HepG2 (cell line): ENCODE measurements around the gene THOC6. TPM values are rescaled to one million over a fixed set of nuclear protein-coding genes. Genes with fewer than 3 reads are reported as not detected.

Experiments used
- FOSL2 ChIP-seq: sonication (generic); formaldehyde crosslinking; IDR thresholded peaks from 2 replicates; pipeline ENCODE4 v1.4.0; 2020; ENCODE audit warnings: missing genetic modification reagents
- HDAC1 ChIP-seq: sonication (generic); formaldehyde crosslinking; IDR thresholded peaks from 2 replicates; pipeline ENCODE4 v1.5.1; 2020; ENCODE audit warnings: mild to moderate bottlenecking, missing genetic modification reagents
- NR2F2 ChIP-seq: IDR thresholded peaks from 2 replicates; pipeline ENCODE4 v1.6.1; 2012; ENCODE audit warnings: low read depth, inconsistent platforms, borderline replicate concordance
- SP5 ChIP-seq: IDR thresholded peaks from 2 replicates; pipeline ENCODE4 v1.6.1; 2016; ENCODE audit warnings: low read depth, borderline replicate concordance
- YY1 ChIP-seq: IDR thresholded peaks from 2 replicates; pipeline ENCODE4 v1.6.1; 2011; ENCODE audit warnings: low read length, low read depth, moderate library complexity, mild to moderate bottlenecking; ENCODE audit not compliant: insufficient read depth, insufficient replicate concordance
- ZFP36L1 ChIP-seq: sonication (generic); formaldehyde crosslinking; IDR thresholded peaks from 2 replicates; pipeline ENCODE4 v1.8.0; 2022; ENCODE audit warnings: mild to moderate bottlenecking, missing genetic modification reagents, moderate library complexity
- ZNF264 ChIP-seq: sonication (generic); formaldehyde crosslinking; IDR thresholded peaks from 2 replicates; pipeline ENCODE4 v1.4.0; 2020; ENCODE audit warnings: missing genetic modification reagents
- ZNF430 ChIP-seq: sonication (generic); formaldehyde crosslinking; IDR thresholded peaks from 2 replicates; pipeline ENCODE4 v1.9.0; 2021; ENCODE audit warnings: mild to moderate bottlenecking, missing genetic modification reagents
- polyA plus RNA-seq, 8 experiments: library from polyadenylated mRNA; depleted of rRNA in 3 of 8; stranded (reverse) in 7 of 8; unstranded in 1 of 8; fragments of >200 nt; fragmentation: Illumina TruSeq in 4 of 8; extraction: Trizol in 4 of 8; gene quantifications; 2 replicates each; pipeline versions ENCODE4 v1.2.1 to v1.2.3, GENCODE V29; 2011 to 2016; ENCODE audit warnings: low read depth in 4 of 8, missing spikeins in 1 of 8, mixed read lengths in 1 of 8; ENCODE audit not compliant: insufficient read depth in 1 of 8
- total RNA-seq, 5 experiments: library from RNA; depleted of rRNA; stranded (reverse); fragments of >200 nt; fragmentation: Illumina TruSeq; extraction: Trizol; gene quantifications; 2 replicates each; pipeline ENCODE4 v1.2.3, GENCODE V29; 2016; ENCODE audit warnings: low read depth in 1 of 5
- TF ChIP-seq, protein P1 (sequence below), 2 experiments: sonication (generic) in 1 of 2; formaldehyde crosslinking in 1 of 2; IDR thresholded peaks; 2 replicates each; pipeline versions ENCODE4 v1.5.1 to v1.6.1; 2011 to 2020; ENCODE audit warnings: borderline replicate concordance in 1 of 2, low read depth in 1 of 2, low read length in 1 of 2, mild to moderate bottlenecking in 1 of 2, missing genetic modification reagents in 1 of 2, moderate library complexity in 1 of 2
- TF ChIP-seq, protein P2 (sequence below): sonication (generic); formaldehyde crosslinking; IDR thresholded peaks from 2 replicates; pipeline ENCODE4 v1.4.0; 2020; ENCODE audit warnings: missing genetic modification reagents
- TF ChIP-seq, protein P3 (sequence below): sonication (generic); formaldehyde crosslinking; IDR thresholded peaks from 2 replicates; pipeline ENCODE4 v1.5.1; 2020; ENCODE audit warnings: missing genetic modification reagents, mild to moderate bottlenecking, borderline replicate concordance

The THOC6 gene
- total and polyA plus RNA-seq, 2 of the 13 experiments (the other 11 are each of a cell fraction or from before 2014, with no cell fraction given): 32.1 to 37.0 TPM

DNA sequence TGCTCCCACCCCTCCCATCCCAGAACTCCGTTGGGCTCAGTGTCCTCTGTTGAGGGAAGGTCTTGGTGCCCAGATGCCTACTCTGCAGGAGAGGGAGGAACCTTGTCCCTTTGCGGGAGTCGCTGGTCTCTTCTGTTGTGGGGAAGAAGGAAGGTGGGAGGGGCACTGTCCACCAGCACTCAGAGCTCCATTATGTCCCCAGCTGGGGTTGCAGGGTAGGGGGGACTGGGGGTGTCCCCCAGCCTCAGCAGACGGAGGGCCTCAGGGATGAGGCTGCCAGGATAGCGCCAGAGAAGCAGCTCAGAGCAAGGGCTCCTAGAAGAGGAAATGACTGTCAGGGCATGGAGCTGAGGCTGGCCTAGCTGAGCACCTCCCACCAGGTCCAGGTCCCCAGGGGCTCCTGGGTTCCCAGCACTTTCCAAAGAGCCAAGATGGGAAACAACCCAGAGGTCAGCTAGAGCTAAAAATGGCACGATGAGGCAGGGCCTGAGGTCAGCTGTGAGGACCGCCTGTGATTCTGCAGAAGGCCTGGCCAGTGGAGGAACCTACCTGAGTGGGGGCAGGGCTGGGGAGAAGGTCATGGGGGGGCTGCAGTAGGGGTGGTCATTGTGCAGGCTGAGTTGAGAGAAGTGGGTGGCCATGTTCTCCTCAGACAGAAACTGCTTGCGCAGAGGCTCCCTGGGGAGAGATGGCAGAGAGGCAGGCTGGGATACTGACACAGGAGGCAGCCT is 986 bp upstream of the THOC6 start (continued):
- no peak for TF ChIP-seq ZNF264 (CRISPR knock-in tag)
- TF ChIP-seq, protein P1, sequence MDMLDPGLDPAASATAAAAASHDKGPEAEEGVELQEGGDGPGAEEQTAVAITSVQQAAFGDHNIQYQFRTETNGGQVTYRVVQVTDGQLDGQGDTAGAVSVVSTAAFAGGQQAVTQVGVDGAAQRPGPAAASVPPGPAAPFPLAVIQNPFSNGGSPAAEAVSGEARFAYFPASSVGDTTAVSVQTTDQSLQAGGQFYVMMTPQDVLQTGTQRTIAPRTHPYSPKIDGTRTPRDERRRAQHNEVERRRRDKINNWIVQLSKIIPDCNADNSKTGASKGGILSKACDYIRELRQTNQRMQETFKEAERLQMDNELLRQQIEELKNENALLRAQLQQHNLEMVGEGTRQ (IDR thresholded peaks at IDR 0.05; ENCODE audit: low read depth, low read length): no peak
- TF ChIP-seq, protein P1 (CRISPR knock-in tag; IDR thresholded peaks at IDR 0.05; ENCODE audit: borderline replicate concordance): no peak
- TF ChIP-seq, protein P2, sequence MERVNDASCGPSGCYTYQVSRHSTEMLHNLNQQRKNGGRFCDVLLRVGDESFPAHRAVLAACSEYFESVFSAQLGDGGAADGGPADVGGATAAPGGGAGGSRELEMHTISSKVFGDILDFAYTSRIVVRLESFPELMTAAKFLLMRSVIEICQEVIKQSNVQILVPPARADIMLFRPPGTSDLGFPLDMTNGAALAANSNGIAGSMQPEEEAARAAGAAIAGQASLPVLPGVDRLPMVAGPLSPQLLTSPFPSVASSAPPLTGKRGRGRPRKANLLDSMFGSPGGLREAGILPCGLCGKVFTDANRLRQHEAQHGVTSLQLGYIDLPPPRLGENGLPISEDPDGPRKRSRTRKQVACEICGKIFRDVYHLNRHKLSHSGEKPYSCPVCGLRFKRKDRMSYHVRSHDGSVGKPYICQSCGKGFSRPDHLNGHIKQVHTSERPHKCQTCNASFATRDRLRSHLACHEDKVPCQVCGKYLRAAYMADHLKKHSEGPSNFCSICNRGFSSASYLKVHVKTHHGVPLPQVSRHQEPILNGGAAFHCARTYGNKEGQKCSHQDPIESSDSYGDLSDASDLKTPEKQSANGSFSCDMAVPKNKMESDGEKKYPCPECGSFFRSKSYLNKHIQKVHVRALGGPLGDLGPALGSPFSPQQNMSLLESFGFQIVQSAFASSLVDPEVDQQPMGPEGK (CRISPR knock-in tag): peak; percentile 29
- TF ChIP-seq ZNF430 (CRISPR knock-in tag): peak; percentile 80; the same call in 1 of the 2 replicates
- 0 out of 2 replicates have a peak, but pooled peaks have one; percentile 14 for TF ChIP-seq NR2F2
- TF ChIP-seq ZFP36L1 (CRISPR knock-in tag): peak; percentile 7; the same call in 1 of the 2 replicates
- peak; percentile 9; the same call in 1 of the 2 replicates for TF ChIP-seq SP5 (CRISPR knock-in tag)
- TF ChIP-seq, protein P3, sequence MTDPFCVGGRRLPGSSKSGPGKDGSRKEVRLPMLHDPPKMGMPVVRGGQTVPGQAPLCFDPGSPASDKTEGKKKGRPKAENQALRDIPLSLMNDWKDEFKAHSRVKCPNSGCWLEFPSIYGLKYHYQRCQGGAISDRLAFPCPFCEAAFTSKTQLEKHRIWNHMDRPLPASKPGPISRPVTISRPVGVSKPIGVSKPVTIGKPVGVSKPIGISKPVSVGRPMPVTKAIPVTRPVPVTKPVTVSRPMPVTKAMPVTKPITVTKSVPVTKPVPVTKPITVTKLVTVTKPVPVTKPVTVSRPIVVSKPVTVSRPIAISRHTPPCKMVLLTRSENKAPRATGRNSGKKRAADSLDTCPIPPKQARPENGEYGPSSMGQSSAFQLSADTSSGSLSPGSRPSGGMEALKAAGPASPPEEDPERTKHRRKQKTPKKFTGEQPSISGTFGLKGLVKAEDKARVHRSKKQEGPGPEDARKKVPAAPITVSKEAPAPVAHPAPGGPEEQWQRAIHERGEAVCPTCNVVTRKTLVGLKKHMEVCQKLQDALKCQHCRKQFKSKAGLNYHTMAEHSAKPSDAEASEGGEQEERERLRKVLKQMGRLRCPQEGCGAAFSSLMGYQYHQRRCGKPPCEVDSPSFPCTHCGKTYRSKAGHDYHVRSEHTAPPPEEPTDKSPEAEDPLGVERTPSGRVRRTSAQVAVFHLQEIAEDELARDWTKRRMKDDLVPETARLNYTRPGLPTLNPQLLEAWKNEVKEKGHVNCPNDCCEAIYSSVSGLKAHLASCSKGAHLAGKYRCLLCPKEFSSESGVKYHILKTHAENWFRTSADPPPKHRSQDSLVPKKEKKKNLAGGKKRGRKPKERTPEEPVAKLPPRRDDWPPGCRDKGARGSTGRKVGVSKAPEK (CRISPR knock-in tag): no peak
- peak; percentile 13 for TF ChIP-seq YY1
- TF ChIP-seq FOSL2 (CRISPR knock-in tag): 0 out of 2 replicates have a peak, but pooled peaks have one; percentile 5
- peak; percentile 5; the same call in 1 of the 2 replicates for TF ChIP-seq HDAC1 (CRISPR knock-in tag)
